ENCODE results near the gene SEMA4C. TPM values are rescaled to one million over a fixed set of nuclear protein-coding genes. Genes with fewer than 3 reads are reported as not detected.

Gene SEMA4C
- total and polyA plus RNA-seq, 9 of the 15 experiments (the other 6 are each of a cell fraction or from before 2014, with no cell fraction given) = 0.32 to 59.7 (median 23.9) TPM

DNA sequence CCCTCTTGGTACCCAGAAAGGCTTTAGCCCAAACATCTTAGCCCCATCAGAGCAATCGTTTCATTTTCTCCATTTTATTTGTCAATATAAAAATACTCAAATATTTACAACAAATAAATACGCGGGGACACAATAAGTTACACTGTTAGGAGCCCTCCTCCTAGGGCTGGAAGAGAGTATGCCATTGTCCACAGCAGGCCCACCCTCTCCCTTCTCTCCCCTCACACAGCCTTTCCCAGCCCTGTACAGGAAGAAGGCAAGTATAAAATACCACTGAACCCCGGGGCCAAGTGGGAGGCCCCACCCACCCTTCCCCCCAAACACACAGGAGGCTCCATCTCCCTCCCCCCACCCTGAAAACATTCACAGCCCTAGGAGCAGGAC lies 10.2 kb downstream of the SEMA4C start (continued):
- TF ChIP-seq, protein P1, sequence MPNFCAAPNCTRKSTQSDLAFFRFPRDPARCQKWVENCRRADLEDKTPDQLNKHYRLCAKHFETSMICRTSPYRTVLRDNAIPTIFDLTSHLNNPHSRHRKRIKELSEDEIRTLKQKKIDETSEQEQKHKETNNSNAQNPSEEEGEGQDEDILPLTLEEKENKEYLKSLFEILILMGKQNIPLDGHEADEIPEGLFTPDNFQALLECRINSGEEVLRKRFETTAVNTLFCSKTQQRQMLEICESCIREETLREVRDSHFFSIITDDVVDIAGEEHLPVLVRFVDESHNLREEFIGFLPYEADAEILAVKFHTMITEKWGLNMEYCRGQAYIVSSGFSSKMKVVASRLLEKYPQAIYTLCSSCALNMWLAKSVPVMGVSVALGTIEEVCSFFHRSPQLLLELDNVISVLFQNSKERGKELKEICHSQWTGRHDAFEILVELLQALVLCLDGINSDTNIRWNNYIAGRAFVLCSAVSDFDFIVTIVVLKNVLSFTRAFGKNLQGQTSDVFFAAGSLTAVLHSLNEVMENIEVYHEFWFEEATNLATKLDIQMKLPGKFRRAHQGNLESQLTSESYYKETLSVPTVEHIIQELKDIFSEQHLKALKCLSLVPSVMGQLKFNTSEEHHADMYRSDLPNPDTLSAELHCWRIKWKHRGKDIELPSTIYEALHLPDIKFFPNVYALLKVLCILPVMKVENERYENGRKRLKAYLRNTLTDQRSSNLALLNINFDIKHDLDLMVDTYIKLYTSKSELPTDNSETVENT (CRISPR knock-in tag; IDR thresholded peaks at IDR 0.05) = no peak
- TF ChIP-seq, protein P2, sequence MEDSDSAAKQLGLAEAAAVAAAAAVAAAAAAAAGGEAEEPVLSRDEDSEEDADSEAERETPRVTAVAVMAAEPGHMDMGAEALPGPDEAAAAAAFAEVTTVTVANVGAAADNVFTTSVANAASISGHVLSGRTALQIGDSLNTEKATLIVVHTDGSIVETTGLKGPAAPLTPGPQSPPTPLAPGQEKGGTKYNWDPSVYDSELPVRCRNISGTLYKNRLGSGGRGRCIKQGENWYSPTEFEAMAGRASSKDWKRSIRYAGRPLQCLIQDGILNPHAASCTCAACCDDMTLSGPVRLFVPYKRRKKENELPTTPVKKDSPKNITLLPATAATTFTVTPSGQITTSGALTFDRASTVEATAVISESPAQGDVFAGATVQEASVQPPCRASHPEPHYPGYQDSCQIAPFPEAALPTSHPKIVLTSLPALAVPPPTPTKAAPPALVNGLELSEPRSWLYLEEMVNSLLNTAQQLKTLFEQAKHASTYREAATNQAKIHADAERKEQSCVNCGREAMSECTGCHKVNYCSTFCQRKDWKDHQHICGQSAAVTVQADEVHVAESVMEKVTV (CRISPR knock-in tag; IDR thresholded peaks at IDR 0.05) = no peak
- TF ChIP-seq, protein P3, sequence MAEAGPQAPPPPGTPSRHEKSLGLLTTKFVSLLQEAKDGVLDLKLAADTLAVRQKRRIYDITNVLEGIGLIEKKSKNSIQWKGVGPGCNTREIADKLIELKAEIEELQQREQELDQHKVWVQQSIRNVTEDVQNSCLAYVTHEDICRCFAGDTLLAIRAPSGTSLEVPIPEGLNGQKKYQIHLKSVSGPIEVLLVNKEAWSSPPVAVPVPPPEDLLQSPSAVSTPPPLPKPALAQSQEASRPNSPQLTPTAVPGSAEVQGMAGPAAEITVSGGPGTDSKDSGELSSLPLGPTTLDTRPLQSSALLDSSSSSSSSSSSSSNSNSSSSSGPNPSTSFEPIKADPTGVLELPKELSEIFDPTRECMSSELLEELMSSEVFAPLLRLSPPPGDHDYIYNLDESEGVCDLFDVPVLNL (CRISPR knock-in tag; IDR thresholded peaks at IDR 0.05; ENCODE audit: low read depth) = no peak
- TF ChIP-seq, protein P4, sequence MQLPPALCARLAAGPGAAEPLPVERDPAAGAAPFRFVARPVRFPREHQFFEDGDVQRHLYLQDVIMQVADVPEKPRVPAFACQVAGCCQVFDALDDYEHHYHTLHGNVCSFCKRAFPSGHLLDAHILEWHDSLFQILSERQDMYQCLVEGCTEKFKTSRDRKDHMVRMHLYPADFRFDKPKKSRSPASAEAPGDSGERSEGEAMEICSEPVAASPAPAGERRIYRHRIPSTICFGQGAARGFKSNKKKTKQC (CRISPR knock-in tag; IDR thresholded peaks at IDR 0.05) = no peak
- TF ChIP-seq, protein P5, sequence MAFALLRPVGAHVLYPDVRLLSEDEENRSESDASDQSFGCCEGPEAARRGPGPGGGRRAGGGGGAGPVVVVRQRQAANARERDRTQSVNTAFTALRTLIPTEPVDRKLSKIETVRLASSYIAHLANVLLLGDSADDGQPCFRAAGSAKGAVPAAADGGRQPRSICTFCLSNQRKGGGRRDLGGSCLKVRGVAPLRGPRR (CRISPR knock-in tag; IDR thresholded peaks at IDR 0.05) = no peak
- TF ChIP-seq MTA3 (IDR thresholded peaks at IDR 0.05; ENCODE audit: borderline replicate concordance) (no peak), HDAC8 (tag; IDR thresholded peaks at IDR 0.05) (no peak), ZNF263 (CRISPR knock-in tag; IDR thresholded peaks at IDR 0.05; ENCODE audit: borderline replicate concordance) (no peak), PHB (CRISPR knock-in tag; IDR thresholded peaks at IDR 0.05) (no peak), RBFOX2 (IDR thresholded peaks at IDR 0.05; ENCODE audit: low read depth, low read length) (no peak)
